Measurements from ENCODE around the gene AGPAT3. TPM values are rescaled to one million over a fixed set of nuclear protein-coding genes. Genes with fewer than 3 reads are reported as not detected.

Gene AGPAT3
- total and polyA plus RNA-seq, 7 experiments from 2014 or later, result 11.4 to 121 (median 62.5) TPM

DNA sequence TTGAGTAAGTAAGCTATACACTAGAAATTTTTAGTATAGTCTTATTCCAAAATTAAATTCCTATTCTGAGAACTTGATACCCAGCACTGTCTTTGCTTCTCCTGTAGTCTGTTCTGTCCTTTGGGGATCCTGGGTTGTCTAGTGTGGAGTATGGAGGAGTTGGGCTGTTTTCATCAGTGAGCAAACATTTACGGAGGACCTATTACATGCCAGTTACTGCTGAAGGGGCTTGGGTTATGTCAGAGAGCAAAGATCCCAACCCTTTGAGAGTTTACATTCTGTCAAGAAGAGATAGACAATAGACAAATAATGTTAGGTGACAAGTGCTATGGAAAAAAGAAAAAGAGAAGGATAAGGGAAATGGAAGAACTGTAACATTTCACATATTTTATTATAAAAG lies 156.0 kb downstream of the AGPAT3 start:
- ChIA-PET POLR2A (interaction anchor here (0.7 to 2.3 kb wide), 3 partner anchors 10 to 67 kb away, joined by 4 to 9 read pairs (median 6); partner anchors contain the start of gene TRAPPC10), CTCF (interaction anchor here (1.0 kb wide), 1 partner anchor 56 kb away, joined by 5 read pairs; no protein-coding TSS in a partner anchor)
- H3K4me3 ChIP-seq (ENCODE audit: low read length), result no peak overlapping the region
- no peaks in the 10 kb centered on the region for H3K27me3 Mint-ChIP-seq
- H3K27ac Mint-ChIP-seq, result peak overlapping the region; percentile 53 to 96 (median 86)
- H3K36me3 ChIP-seq (ENCODE audit: control insufficient read depth in 2 of 3, insufficient read depth in 3 of 3, low read length in 3 of 3), result peaks cover 0 to 3% (median 0%) of the 10 kb centered on the region in 3 experiments
- no peaks in the 10 kb centered on the region for H3K27me3 ChIP-seq (ENCODE audit: control insufficient read depth in 2 of 2, insufficient read depth in 2 of 2, low read length in 2 of 2)
- peaks cover 64 to 95% (median 84%) of the 10 kb centered on the region in 7 donors for H3K4me1 Mint-ChIP-seq
- H3K4me1 ChIP-seq (ENCODE audit: control insufficient read depth in 2 of 2, insufficient read depth in 2 of 2, low read length in 2 of 2), result peaks cover 70 to 71% of the 10 kb centered on the region in 2 donors
- peak overlapping the region; percentile 65 for H3K27ac ChIP-seq (ENCODE audit: low read depth, low read length)
- ATAC-seq (no peak), DNase-seq (no peak)
- peaks cover 0 to 3% (median 0%) of the 10 kb centered on the region in 5 donors for H3K36me3 Mint-ChIP-seq
- no peaks in the 10 kb centered on the region for H3K9me3 ChIP-seq (ENCODE audit: control insufficient read depth in 2 of 3, low read length in 3 of 3)
- intact Hi-C loops (cut with micrococcal nuclease), result no loop called here
- peaks cover 0 to 2% (median 0%) of the 10 kb centered on the region in 11 donors for H3K9me3 Mint-ChIP-seq
- peak overlapping the region in 8 of 10 donors; percentile 1 to 72 (median 50) for H3K4me3 Mint-ChIP-seq

DNA sequence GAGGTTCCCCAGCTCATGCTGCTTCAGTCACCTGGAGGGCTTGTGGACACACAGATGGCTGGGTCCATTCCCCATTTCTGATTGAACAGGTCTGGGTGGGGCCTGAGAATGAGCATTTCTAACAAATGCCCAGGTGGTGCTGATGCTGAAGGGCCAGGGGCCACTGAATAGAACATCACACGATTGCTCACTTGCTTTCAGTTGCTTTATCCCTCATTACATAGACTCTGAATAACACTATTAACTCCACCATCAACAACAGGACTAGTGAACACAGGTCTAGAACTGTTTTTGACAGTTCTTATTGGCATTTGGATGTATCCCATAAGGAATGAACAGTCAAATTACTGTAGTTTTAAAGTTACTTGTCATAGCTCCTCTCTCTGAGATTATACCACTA lies 159.2 kb downstream of the AGPAT3 start:
- intact Hi-C loops (cut with micrococcal nuclease), result no loop called here
- CTCF ChIA-PET, result no interaction called here
- H3K9me3 Mint-ChIP-seq, result peaks cover 0 to 3% (median 0%) of the 10 kb centered on the region in 11 donors
- no peak for DNase-seq
- H3K36me3 Mint-ChIP-seq, result peaks cover 4 to 12% (median 11%) of the 10 kb centered on the region in 5 donors
- H3K4me1 Mint-ChIP-seq, result peaks cover 70 to 97% (median 87%) of the 10 kb centered on the region in 7 donors
- no peak overlapping the region for H3K27ac ChIP-seq (ENCODE audit: low read depth, low read length)
- H3K4me1 ChIP-seq (ENCODE audit: control insufficient read depth in 2 of 2, insufficient read depth in 2 of 2, low read length in 2 of 2), result peaks cover 61 to 65% of the 10 kb centered on the region in 2 donors
- POLR2A ChIA-PET, result interaction anchor here (0.6 to 1.4 kb wide), 3 partner anchors 9 to 16 kb away, joined by 3 to 4 read pairs (median 3); no protein-coding TSS in a partner anchor
- H3K27ac Mint-ChIP-seq, result peak overlapping the region in 4 of 9 donors; percentile 20 to 54 (median 30)
- no peak for ATAC-seq
- H3K27me3 Mint-ChIP-seq, result no peaks in the 10 kb centered on the region
- peaks cover 0 to 3% (median 0%) of the 10 kb centered on the region in 3 experiments for H3K36me3 ChIP-seq (ENCODE audit: control insufficient read depth in 2 of 3, insufficient read depth in 3 of 3, low read length in 3 of 3)
- peak overlapping the region in 3 of 10 donors; percentile 33 to 74 (median 42) for H3K4me3 Mint-ChIP-seq
- H3K9me3 ChIP-seq (ENCODE audit: control insufficient read depth in 2 of 3, low read length in 3 of 3), result no peaks in the 10 kb centered on the region
- H3K4me3 ChIP-seq (ENCODE audit: low read length), result no peak overlapping the region
- H3K27me3 ChIP-seq (ENCODE audit: control insufficient read depth in 2 of 2, insufficient read depth in 2 of 2, low read length in 2 of 2), result no peaks in the 10 kb centered on the region

DNA sequence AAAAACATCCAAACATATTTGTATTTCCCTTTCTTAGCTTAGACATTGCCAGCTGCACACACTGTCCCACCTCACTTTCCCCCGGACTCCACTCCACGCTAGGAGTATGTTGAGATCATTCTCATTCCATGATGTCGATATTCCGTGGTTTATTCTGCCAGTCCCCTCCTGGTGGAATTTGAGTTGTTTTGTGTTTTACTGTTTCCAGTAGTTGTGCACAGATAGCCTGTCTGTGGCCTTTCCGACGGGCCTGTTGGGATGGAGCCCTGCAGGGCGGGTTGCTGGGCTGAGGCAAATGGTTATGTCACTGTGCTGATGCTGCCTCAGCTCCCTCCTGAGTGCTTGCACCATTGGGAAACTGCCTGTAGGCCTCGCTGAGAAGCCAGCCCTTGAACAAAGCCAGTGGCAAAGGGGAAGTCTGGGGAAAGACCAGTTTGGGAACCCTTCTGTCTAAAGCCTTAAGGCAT lies 159.9 kb downstream of the AGPAT3 start:
- no peak overlapping the region for H3K4me3 ChIP-seq (ENCODE audit: low read length)
- H3K27ac ChIP-seq (ENCODE audit: low read depth, low read length), result no peak overlapping the region
- no peaks in the 10 kb centered on the region for H3K9me3 ChIP-seq (ENCODE audit: control insufficient read depth in 2 of 3, low read length in 3 of 3)
- CTCF ChIA-PET, result no interaction called here
- DNase-seq (no peak), ATAC-seq (peak; percentile 54)
- H3K36me3 ChIP-seq (ENCODE audit: control insufficient read depth in 2 of 3, insufficient read depth in 3 of 3, low read length in 3 of 3), result peaks cover 0 to 3% (median 0%) of the 10 kb centered on the region in 3 experiments
- H3K36me3 Mint-ChIP-seq, result peaks cover 4 to 12% (median 11%) of the 10 kb centered on the region in 5 donors
- H3K27ac Mint-ChIP-seq, result peak overlapping the region in 8 of 9 donors; percentile 5 to 86 (median 72)
- peaks cover 0 to 3% (median 0%) of the 10 kb centered on the region in 11 donors for H3K9me3 Mint-ChIP-seq
- POLR2A ChIA-PET, result interaction anchor here (0.9 to 1.4 kb wide), 2 partner anchors 10 to 11 kb away, joined by 3 to 4 read pairs; no protein-coding TSS in a partner anchor
- H3K4me1 ChIP-seq (ENCODE audit: control insufficient read depth in 2 of 2, insufficient read depth in 2 of 2, low read length in 2 of 2), result peaks cover 59 to 62% of the 10 kb centered on the region in 2 donors
- peaks cover 68 to 97% (median 87%) of the 10 kb centered on the region in 7 donors for H3K4me1 Mint-ChIP-seq
- H3K27me3 ChIP-seq (ENCODE audit: control insufficient read depth in 2 of 2, insufficient read depth in 2 of 2, low read length in 2 of 2), result no peaks in the 10 kb centered on the region
- intact Hi-C loops (cut with micrococcal nuclease), result loop anchor here in 1 of 2 donors (5.0 kb wide), 1 partner anchor 42 kb away; no protein-coding TSS in a partner anchor
- H3K4me3 Mint-ChIP-seq, result peak overlapping the region in 8 of 10 donors; percentile 39 to 74 (median 52)
- no peaks in the 10 kb centered on the region for H3K27me3 Mint-ChIP-seq

DNA sequence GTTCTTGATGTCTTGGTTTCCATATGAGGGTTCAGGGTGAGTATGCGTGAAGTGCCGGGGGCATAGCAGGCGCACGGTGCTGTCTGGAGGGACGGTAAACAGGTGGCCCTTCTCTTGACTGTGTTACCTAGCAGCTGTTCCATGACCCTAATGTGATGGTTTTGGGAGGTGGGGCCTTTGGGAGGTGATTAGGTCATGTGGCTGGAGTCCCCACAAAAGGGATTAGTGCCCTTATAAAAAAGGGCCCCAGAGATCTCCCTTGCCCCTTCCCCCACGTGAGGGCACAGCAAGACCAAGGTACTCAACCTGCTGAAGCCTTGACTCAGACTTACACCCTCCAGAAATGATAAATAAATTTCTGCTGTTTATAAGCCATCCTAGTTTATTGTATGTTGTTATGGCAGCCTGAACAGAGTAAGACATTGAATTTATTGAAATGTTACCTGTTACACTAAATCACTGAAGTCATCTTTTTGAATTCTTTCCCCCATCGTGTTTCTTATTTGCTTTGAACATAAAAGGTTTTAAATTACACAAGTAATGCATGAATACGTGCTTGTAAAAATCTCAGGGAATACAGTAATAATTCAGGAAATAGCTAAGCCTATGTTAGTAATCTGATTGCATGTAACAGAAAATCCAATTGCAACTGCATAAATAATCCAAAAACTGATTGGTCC lies 162.7 kb downstream of the AGPAT3 start:
- peak overlapping the region in 2 of 10 donors; percentile 39 to 74 for H3K4me3 Mint-ChIP-seq
- H3K4me1 ChIP-seq (ENCODE audit: control insufficient read depth in 2 of 2, insufficient read depth in 2 of 2, low read length in 2 of 2), result peaks cover 45 to 53% of the 10 kb centered on the region in 2 donors
- H3K9me3 ChIP-seq (ENCODE audit: control insufficient read depth in 2 of 3, low read length in 3 of 3), result no peaks in the 10 kb centered on the region
- ChIA-PET CTCF (no interaction called here), POLR2A (no interaction called here)
- no peak overlapping the region for H3K4me3 ChIP-seq (ENCODE audit: low read length)
- H3K36me3 Mint-ChIP-seq, result peaks cover 4 to 16% (median 11%) of the 10 kb centered on the region in 5 donors
- no peak overlapping the region for H3K27ac ChIP-seq (ENCODE audit: low read depth, low read length)
- intact Hi-C loops (cut with micrococcal nuclease), result loop anchor here (2.0 to 5.0 kb wide), 2 partner anchors 15 to 40 kb away; partner anchors contain the start of gene TRAPPC10 (in 1 of the 2)
- DNase-seq, result no peak
- H3K27me3 ChIP-seq (ENCODE audit: control insufficient read depth in 2 of 2, insufficient read depth in 2 of 2, low read length in 2 of 2), result no peaks in the 10 kb centered on the region
- H3K9me3 Mint-ChIP-seq, result peaks cover 0 to 3% (median 0%) of the 10 kb centered on the region in 11 donors
- ATAC-seq, result no peak
- no peaks in the 10 kb centered on the region for H3K27me3 Mint-ChIP-seq
- H3K4me1 Mint-ChIP-seq, result peaks cover 51 to 89% (median 74%) of the 10 kb centered on the region in 7 donors
- peaks cover 3 to 11% (median 3%) of the 10 kb centered on the region in 3 experiments for H3K36me3 ChIP-seq (ENCODE audit: control insufficient read depth in 2 of 3, insufficient read depth in 3 of 3, low read length in 3 of 3)
- H3K27ac Mint-ChIP-seq, result peak overlapping the region in 4 of 9 donors; percentile 17 to 64 (median 46)

DNA sequence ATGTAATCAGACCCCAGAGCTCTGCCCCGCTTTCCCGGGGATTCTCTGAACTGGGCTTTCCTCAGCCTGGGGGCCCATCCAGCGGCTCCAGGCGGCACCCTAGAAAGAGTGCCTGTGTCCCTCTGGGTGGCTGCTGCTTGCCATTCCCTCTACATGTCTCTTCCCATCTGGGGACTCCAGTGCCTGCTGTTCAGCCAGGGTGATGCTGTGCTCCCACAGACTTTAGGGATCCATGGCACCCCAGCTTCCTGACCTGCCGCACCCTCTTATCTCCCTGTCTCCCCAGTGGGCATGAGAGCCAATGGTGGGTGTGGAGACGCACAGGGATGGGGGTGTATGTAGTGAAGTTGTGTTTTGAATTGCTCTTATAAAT lies 163.2 kb downstream of the AGPAT3 start:
- ChIA-PET POLR2A (interaction anchor here (1.0 kb wide), 1 partner anchor 24 kb away, joined by 3 read pairs; no protein-coding TSS in a partner anchor), CTCF (no interaction called here)
- Histone ChIP-seq H3K9me3 (ENCODE audit: control insufficient read depth in 2 of 3, low read length in 3 of 3) (no peaks in the 10 kb centered on the region), H3K27ac (ENCODE audit: low read depth, low read length) (no peak overlapping the region), H3K36me3 (ENCODE audit: control insufficient read depth in 2 of 3, insufficient read depth in 3 of 3, low read length in 3 of 3) (peaks cover 6 to 15% (median 8%) of the 10 kb centered on the region in 3 experiments), H3K4me3 (ENCODE audit: low read length) (no peak overlapping the region), H3K27me3 (ENCODE audit: control insufficient read depth in 2 of 2, insufficient read depth in 2 of 2, low read length in 2 of 2) (no peaks in the 10 kb centered on the region), H3K4me1 (ENCODE audit: control insufficient read depth in 2 of 2, insufficient read depth in 2 of 2, low read length in 2 of 2) (peaks cover 43 to 49% of the 10 kb centered on the region in 2 donors)
- peak overlapping the region in 2 of 9 donors; percentile 36 to 57 for H3K27ac Mint-ChIP-seq
- no peak for DNase-seq
- H3K4me3 Mint-ChIP-seq, result peak overlapping the region in 1 of 10 donors; percentile 36
- H3K27me3 Mint-ChIP-seq, result no peaks in the 10 kb centered on the region
- intact Hi-C loops (cut with micrococcal nuclease), result loop anchor here in 1 of 2 donors (5.0 kb wide), 1 partner anchor 39 kb away; no protein-coding TSS in a partner anchor
- H3K36me3 Mint-ChIP-seq, result peaks cover 4 to 19% (median 14%) of the 10 kb centered on the region in 5 donors
- ATAC-seq, result no peak
- H3K4me1 Mint-ChIP-seq, result peaks cover 51 to 85% (median 69%) of the 10 kb centered on the region in 7 donors
- peaks cover 0 to 3% (median 0%) of the 10 kb centered on the region in 11 donors for H3K9me3 Mint-ChIP-seq

DNA sequence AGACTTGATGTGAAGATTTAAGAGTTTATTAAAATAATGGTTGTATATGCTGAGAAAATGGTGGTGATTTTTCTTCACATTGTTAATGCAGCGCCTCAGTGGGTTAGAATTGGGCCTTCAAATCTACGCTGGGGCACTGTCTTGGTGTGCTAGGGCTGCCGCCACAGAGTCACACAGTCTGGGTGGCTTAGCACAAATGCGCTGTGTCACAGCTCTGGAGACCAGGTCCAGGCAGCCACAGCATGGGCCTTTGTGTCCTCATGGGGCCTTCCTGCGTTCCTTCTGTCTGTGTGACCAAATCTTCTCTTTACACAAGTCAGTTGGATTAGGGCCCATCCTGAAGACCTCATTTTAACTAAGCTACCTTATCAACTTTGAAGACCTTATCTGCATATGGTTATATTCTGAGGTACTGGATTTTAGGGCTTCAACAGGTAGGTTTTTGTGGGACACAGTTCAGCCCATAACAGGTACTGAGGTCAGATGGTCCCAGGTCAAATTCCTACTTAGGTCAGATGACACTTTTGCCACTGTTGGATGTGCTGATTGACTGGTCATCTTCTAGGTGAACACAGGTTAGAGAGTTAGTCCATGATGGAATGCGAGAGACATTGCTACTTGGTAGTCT lies 164.6 kb downstream of the AGPAT3 start:
- H3K27me3 ChIP-seq (ENCODE audit: control insufficient read depth in 2 of 2, insufficient read depth in 2 of 2, low read length in 2 of 2), result no peaks in the 10 kb centered on the region
- POLR2A ChIA-PET, result interaction anchor here (1.0 kb wide), 1 partner anchor 23 kb away, joined by 3 read pairs; no protein-coding TSS in a partner anchor
- peaks cover 33 to 39% of the 10 kb centered on the region in 2 donors for H3K4me1 ChIP-seq (ENCODE audit: control insufficient read depth in 2 of 2, insufficient read depth in 2 of 2, low read length in 2 of 2)
- no peak for DNase-seq
- Mint-ChIP-seq H3K27ac (peak overlapping the region in 4 of 9 donors; percentile 6 to 45 (median 24)), H3K9me3 (peaks cover 0 to 3% (median 0%) of the 10 kb centered on the region in 11 donors), H3K4me3 (peak overlapping the region in 3 of 10 donors; percentile 4 to 41 (median 36)), H3K36me3 (peaks cover 6 to 26% (median 21%) of the 10 kb centered on the region in 5 donors), H3K4me1 (peaks cover 41 to 76% (median 67%) of the 10 kb centered on the region in 7 donors), H3K27me3 (no peaks in the 10 kb centered on the region)
- ATAC-seq, result no peak
- peaks cover 9 to 22% (median 15%) of the 10 kb centered on the region in 3 experiments for H3K36me3 ChIP-seq (ENCODE audit: control insufficient read depth in 2 of 3, insufficient read depth in 3 of 3, low read length in 3 of 3)
- H3K27ac ChIP-seq (ENCODE audit: low read depth, low read length), result no peak overlapping the region
- CTCF ChIA-PET, result no interaction called here
- H3K4me3 ChIP-seq (ENCODE audit: low read length), result no peak overlapping the region
- H3K9me3 ChIP-seq (ENCODE audit: control insufficient read depth in 2 of 3, low read length in 3 of 3), result no peaks in the 10 kb centered on the region
- intact Hi-C loops (cut with micrococcal nuclease), result loop anchor here in 1 of 2 donors (5.0 kb wide), 1 partner anchor 38 kb away; no protein-coding TSS in a partner anchor
